IMR-90 (cell line): ENCODE data around the gene DBNDD2.

ENCODE experiments used
- CHD1 ChIP-seq: IDR thresholded peaks from 2 replicates; pipeline ENCODE4 v1.6.1; 2012; ENCODE audit warnings: low read depth, low read length, improper control_type of control experiment
- MAFK ChIP-seq: IDR thresholded peaks from 2 replicates; pipeline ENCODE4 v1.6.1; 2012; ENCODE audit warnings: low read depth, low read length, improper control_type of control experiment
- MXI1 ChIP-seq: IDR thresholded peaks from 2 replicates; pipeline ENCODE4 v1.6.1; 2012; ENCODE audit warnings: low read depth, mild to moderate bottlenecking, low read length, moderate library complexity, borderline replicate concordance
- POLR2A ChIP-seq: IDR thresholded peaks from 2 replicates; pipeline ENCODE4 v1.6.1; 2012; ENCODE audit warnings: mild to moderate bottlenecking, low read depth, low read length
- RAD21 ChIP-seq: IDR thresholded peaks from 2 replicates; pipeline ENCODE4 v1.6.1; 2012; ENCODE audit warnings: low read length, improper control_type of control experiment
- TF ChIP-seq, protein P1 (sequence below): conservative IDR thresholded peaks from 2 replicates; pipeline ENCODE4 v1.5.1; 2012; ENCODE audit warnings: mild to moderate bottlenecking, low read depth, low read length, improper control_type of control experiment
- TF ChIP-seq, protein P2 (sequence below): fragments of 150-350 bp; IDR thresholded peaks from 2 replicates; pipeline ENCODE4 v1.6.1; 2017; ENCODE audit warnings: mild to moderate bottlenecking, antibody characterized with exemption, low read length, low read depth

DNA sequence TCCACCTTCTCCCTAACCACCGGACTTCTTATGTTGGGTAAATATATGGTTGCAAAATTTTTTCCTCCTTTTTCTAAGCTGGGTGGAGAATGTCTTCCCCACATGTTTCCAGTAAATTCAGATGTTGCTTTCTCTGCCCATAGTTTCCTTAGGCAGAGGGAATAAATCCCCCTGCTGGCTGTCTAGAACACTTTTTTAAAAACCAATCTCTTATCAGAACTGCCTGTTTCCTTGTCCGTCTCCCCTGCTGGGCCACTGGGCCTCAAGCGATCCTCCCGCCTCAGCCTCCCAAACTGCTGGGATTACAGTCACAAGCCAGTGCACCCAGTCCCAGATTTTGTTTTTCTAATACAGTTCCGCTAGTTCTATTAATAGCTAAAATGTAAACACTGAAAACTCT is 51.5 kb downstream of the DBNDD2 start:
- TF ChIP-seq, protein P1, sequence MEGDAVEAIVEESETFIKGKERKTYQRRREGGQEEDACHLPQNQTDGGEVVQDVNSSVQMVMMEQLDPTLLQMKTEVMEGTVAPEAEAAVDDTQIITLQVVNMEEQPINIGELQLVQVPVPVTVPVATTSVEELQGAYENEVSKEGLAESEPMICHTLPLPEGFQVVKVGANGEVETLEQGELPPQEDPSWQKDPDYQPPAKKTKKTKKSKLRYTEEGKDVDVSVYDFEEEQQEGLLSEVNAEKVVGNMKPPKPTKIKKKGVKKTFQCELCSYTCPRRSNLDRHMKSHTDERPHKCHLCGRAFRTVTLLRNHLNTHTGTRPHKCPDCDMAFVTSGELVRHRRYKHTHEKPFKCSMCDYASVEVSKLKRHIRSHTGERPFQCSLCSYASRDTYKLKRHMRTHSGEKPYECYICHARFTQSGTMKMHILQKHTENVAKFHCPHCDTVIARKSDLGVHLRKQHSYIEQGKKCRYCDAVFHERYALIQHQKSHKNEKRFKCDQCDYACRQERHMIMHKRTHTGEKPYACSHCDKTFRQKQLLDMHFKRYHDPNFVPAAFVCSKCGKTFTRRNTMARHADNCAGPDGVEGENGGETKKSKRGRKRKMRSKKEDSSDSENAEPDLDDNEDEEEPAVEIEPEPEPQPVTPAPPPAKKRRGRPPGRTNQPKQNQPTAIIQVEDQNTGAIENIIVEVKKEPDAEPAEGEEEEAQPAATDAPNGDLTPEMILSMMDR = no peak; the same call in 1 of the 2 replicates
- TF ChIP-seq POLR2A (no peak), CHD1 (no peak), RAD21 (no peak), MAFK (no peak), MXI1 (no peak)
- TF ChIP-seq, protein P2, sequence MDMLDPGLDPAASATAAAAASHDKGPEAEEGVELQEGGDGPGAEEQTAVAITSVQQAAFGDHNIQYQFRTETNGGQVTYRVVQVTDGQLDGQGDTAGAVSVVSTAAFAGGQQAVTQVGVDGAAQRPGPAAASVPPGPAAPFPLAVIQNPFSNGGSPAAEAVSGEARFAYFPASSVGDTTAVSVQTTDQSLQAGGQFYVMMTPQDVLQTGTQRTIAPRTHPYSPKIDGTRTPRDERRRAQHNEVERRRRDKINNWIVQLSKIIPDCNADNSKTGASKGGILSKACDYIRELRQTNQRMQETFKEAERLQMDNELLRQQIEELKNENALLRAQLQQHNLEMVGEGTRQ = no peak
